ENCODE data around the gene ITGA1.
"Not testable (repeated sequence)": the region's sequence is repeated elsewhere in the genome, so short reads cannot be mapped to it uniquely, and the experiment has no call there.

Gene ITGA1

DNA sequence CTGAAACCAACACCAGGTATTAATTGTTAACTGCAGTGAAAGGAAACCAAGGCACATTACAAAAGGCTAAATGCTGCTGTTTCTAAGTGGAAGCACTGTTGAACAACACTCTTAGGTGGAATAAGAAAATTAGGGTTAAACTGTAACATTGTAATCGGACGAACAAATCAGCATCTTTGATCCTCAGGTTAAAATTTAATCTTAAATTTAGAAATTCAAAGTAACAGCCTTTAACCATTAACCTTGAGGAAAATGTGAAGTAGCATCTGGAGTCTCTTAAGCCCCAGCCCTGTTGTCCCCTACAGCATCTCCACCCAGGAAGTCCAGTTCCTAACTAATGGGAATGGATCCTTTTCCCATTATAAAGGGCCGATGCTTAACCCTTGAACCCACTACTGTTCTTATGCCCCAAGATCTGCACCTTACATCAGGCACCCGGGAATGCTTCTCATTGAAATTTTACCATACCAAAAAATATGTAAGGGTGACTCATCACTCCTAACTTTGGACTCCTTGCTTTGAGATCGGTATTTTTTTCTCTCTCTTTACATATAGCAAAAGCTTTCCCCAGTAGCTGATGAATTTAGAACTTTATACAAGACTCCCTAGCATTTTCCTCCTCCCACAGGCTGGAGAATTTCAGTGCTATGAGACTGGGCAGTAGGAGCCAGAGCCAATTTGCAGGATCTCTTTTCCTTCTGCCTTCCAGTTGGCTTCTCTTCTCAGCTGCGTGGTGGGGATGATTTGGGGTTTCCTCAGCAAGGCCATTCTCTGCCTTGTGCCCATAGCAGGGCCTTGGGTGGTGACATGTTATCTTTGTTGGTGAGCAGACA lies 169.4 kb downstream of the ITGA1 start:
- DNase-seq (ENCODE audit: low spot score) = no peak

DNA sequence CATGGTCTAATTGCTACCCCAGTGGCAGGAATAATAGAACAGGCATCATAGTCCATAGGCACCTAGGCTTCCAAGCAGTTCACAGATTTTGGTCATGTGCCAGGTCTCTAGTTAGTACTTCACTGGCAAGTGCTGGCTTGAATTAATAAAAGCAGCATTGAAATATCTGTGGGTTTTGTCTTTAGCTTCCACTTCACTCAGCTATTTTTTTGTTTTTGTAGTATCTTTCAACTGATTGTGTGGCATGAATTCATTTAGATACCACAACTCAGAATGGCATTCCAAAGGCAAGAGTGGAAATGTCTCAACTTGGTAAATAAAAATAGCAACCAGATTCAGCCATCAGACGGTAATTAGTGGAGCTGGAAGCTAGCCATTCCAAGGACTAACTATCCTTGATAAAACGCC lies 173.6 kb downstream of the ITGA1 start:
- DNase-seq (ENCODE audit: low spot score) = no peak

DNA sequence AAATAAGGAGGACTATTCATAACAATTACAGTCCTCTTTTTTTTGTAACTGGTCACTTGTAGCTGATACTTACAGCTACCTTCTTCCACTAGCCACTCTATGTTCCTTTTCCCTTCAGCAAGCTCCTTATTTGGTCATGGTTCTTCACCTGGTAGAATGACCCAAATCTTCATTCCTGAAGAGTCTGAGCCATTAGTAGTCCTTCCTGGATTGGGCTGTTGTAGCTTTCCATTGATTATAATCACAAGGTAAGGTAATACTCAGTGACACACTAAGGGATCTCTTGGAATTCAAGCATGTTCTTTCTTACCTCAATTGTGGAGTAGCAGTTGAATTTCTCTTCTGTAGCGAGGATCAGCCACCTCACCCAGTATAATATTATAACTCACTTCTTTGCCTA lies 175.9 kb downstream of the ITGA1 start:
- DNase-seq (ENCODE audit: low spot score) = no peak

DNA sequence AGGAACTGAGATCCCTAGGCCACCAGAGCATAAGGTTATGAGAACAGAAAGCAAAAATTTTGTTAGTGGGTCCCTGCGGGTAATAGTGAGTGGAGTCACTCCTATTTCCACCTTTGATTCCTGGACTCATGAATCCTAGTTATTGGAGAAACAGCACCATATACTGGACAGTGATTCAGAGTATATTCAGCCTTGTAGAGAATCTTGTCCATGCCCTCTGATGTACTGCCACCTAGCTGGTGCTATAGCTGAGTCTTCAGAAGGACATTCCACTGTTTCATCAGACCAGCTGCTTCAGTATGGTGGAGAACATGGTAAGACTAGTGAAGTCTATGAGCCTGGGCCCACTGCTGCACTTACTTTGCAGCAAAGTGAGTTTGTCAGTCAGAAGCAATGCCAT lies 176.4 kb downstream of the ITGA1 start:
- DNase-seq (ENCODE audit: low spot score) = no peak

DNA sequence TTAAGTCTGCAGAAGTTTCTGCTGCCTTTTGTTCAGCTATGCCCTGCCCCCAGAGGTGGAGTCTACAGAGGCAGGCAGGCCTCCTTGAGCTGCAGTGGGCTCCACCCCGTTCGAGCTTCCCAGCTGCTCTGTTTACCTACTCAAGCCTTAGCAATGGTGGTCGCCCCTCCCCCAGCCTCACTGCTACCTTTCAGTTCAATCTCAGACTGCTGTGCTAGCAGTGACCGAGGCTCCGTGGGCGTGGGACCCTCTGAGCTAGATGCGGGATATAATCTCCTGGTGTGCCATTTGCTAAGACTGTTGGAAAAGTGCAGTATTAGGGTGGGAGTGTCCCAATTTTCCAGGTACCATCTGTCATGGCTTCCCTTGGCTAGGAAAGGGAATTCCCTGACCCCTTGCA lies 188.4 kb downstream of the ITGA1 start:
- DNase-seq (ENCODE audit: low spot score) = not testable (repeated sequence)

DNA sequence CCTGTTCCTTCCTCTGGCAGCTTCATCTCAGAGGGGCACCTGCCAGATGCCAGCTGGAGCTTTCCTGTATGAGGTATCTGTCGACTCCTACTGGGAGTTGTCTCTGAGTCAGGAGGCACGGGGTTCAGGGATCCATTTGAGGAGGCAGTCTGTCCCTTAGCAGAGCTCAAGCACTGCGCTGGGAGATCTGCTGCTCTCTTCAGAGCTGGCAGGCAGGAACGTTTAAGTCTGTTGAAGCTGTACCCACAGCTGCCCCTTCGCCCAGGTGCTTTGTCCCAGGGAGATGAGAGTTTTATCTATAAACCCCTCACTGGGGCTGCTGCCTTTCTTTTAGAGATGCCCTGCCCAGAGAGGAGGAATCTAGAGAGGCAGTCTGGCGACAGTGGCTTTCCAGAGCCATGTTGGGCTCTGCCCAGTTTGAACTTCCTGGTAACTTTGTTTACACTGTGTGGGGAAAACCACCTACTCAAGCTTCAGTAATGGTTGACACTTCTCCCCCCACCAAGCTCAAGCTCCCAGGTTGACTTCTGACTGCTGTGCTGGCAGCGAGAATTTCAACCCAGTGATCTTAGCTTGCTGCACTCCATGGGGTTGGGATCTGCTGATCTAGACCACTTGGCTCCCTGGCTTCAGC lies 189.7 kb downstream of the ITGA1 start:
- DNase-seq (ENCODE audit: low spot score) = no peak

DNA sequence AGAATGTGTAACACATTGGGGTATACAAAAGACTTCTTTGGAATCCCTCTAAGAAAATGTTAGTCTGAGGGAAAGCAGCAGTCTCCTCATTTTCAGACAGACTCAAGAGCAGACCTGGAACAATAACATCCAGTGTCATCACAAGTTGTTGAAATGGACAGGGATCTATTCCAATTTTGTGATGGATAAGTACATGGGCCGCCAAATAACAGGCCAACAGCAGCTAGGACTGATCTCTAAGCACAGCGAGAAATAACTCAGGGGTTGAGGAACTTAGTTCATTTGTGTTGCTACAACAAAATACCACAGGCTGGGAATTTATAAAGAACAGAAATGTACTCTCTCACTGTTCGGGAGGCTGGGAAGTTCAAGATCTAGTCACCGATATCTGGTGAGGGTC lies 193.8 kb downstream of the ITGA1 start:
- DNase-seq (ENCODE audit: low spot score) = no peak

DNA sequence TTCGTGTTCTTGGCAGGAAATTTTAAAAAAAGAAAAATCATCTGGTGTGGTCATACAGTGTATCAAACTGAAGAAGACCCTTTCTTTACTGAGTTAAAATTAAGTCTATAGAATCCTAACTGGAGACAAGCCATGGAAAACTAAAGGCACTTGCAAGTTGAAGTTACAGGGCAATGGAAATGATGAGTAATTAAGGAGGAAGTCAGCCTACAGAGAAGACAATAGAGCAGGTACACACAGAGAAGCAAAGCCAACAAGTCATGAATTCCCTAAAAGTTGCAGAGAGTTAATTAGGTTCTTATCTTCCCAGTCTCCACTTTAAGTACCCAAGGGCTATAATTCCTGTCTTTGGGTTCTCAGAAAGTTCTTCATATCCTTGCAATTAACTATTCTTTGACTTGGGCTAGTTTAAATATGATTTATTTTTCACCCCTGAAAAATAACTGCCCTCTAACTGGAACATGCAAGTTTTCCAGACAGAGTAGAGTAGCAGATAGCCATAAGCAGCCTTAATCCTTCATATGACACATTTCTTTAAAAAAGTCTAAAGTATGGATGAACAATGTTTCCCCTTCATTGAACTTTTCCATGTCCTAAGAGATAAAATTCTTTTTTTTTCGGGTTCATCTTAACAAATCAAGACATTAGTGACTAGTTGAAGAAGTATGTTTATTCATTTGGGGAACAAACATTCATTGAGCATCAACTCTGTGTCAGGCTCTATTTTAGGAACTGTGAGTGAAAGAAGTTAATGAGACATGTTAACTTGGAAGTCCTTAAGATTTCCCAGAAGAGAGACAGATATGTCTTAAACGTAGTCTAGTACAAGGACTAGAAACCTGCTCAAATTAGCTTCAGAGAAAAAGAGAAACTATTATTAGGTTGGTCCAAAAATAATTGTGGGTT lies 196.3 kb downstream of the ITGA1 start:
- DNase-seq (ENCODE audit: low spot score) = no peak

DNA sequence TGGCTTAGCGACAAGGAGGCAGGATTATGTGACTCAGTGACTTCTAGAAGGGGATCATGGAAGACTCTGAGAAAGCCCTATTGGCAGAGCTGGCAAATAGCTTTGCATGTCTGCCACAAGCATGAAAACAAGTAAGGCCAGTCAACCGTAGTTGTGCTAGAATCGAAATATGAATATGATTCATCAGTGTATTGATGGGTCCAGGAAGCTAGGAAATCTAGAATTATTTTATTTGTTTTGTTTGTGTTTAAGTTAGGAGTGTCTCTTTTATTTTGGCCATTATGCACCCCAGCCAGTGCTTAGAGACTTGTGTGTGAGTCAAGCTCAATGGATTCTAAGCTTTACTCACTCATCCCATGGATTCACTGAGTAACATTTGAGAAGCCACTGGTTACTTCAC lies 197.6 kb downstream of the ITGA1 start:
- no peak for DNase-seq (ENCODE audit: low spot score)

DNA sequence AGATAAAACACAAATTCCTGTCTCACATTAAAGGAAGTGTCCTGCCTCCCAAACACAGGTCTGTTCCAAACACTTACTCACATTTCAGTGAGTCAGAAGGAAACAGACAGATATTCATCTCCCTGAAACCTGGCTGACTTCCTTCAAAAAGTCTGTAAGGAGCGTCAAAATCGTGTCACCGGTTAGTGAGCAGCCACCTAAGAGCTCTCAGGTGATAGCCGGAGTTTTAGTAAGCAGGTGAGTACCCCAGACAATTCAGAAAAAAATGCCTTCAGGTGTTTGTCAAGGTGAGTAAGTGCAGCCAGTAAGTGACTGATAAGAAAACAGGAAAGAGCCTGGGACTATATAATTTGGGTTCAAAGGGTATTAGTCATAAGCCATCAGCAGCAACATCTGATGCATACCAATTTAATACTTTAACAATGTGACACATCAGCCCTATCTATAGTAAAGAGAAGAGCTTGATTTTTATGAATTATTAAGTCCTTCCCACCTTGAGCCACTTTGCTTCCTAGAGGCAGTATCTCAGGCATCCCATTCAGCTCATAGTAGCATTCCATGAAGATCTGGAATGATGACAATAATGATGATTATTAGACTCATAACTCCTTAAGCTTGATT lies 200.1 kb downstream of the ITGA1 start:
- DNase-seq (ENCODE audit: low spot score) = no peak

DNA sequence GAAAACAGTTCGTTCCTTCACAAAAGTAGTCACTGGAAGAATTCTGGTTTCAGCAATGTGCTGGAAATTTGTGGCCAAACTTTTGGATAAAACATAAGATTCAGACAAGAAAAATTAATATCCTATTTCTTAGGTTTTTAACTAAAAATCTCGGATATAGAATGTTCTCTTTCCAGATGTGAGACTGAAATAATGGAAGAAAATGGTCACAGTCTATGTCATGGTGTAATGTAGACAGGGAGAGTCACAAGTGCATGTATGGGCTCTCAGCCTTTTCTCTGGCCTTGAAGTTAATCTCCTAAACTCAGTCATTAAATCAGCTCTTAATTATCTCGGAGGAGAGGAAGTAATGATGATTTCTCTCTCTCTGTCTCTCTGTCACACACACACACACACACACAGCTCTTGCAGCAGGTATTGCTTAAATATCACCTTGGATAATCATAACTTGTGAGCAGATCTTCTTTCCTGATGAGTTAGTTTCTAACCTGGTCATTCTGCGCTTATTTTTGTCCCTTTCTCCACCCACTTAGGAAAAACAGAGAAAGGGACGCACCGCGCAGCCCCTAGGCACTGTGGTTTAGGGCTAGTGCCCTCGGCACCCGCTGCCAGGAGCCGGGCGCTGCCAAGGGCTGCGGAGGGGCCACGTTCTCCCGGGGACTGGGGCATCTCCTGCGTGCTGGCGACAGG lies 200.8 kb downstream of the ITGA1 start:
- DNase-seq (ENCODE audit: low spot score) = no peak

DNA sequence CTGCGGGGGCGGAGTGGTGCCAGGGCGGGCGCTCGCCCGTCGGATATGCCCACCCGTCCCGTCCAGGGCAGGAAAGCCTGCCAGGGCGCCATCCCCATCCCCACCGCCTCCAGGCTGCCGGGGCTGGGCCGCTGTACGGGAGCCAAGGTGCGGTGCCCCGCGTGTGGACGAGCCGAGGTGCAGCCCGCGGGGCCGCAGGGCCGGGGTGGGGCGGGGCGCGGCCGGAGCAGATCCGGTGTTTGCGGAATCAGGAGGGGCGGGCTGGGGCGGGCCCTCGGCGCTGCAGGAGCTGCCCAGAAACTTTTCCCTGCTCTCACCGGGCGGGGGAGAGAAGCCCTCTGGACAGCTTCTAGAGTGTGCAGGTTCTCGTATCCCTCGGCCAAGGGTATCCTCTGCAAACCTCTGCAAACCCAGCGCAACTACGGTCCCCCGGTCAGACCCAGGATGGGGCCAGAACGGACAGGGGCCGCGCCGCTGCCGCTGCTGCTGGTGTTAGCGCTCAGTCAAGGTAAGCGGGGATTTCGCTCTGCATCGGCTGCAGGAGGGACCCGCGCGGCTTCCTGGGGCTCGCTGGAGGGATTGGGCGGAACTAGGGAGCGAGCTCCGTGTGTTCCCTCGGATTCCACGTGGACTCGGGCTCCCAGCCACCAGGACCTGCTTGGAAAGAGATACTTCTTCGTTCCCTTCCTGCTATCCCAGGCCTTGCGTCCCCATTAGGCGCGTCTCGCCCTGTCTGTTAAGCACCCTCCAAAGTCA lies 201.5 kb downstream of the ITGA1 start, which contains the start of gene ITGA2:
Gene ITGA2, plus strand, starts transcription at position 328 of the 756 bp plus-strand sequence. Its CDS starts 117 bp downstream, at position 445.
- no peak for DNase-seq (ENCODE audit: low spot score)

DNA sequence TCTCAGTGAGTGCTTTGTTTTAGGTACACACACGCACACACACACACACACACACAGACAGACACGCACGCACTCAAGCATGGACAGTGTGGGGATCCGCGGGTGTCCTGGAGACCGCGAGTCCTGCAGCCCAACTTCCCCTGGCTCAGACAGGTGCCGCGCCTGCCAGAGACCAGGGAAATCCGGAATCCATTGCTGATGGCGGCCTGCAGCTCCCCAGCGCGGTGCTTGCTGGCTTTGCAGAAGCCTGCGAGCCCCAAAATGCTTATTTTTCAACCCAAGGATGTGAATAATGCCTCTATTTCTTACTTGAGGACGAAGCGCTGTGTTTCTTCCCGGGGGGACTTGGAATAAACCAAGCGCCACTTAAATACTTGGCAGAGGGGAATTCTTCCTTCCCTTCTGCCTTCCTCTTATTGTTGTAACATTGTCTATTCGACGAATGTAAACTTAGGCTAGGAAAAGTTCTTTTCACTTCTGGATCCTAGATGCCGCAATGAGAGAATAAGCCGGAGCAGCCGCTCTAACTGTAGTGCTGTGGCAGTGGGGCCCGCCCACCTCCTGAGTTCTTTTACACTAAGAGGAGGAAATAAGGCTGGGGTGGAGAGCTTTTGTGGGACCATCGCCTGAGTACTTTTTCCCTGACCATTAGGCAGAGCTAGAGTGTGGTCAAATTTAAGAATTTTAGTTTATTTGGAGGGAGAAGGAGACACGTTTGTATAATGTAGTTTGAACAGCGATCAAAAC lies 202.2 kb downstream of the ITGA1 start:
- no peak for DNase-seq (ENCODE audit: low spot score)

DNA sequence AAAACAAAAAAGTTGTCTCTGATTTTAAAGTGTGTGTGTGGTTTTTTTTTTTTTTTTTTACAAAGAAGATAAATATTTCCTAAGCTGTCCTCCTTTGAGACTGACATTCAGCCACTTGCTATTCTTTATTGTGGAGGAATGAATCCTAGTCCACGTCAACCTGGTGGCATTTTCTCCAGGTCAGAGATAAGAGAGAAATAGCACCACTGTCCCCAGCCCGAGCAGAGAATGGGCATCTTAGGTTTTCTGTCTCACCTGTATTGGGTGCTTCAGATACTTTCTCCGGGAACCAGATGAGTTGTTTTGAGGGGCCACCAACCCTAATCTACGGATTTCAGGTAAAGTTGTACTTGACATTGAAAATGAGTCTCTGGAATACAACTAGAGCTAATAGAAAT lies 202.8 kb downstream of the ITGA1 start:
- no peak for DNase-seq (ENCODE audit: low spot score)

DNA sequence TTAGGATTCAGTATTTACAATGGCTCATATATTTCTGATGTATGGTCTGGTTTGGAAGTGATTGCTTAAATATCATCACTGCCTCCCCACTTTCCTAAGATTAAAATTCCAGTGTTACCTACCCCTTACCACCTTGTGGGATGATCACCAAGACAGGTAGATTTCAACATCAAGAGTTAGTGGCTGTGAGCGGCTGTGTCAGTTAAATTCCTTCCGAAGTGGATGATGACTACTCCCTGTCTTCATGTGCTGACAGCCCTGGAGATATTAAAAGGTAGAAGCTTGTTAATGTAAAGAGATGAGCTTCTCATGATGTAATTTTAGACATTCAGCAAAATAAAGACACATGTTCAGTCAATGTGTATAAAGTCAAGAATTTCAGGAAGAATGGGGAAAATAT lies 205.7 kb downstream of the ITGA1 start:
- DNase-seq (ENCODE audit: low spot score) = no peak

DNA sequence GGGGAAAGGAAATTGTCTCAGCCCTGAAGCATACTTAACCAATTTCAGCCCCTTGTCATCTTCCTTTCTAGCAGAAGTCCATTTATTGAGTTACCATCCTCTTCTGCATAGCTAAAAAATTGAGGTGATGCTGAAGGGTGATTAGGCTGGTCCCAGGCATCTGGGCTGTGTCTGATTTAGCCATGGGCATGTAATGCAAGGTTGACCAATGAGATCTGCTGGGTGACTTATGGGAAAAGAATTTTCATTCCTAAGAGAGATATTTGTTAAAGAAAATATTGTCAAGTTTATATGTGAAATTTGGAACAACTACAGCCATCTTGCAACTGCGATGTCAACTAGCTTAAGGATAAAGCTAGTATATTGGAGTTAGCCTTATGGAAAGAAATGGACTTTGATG lies 206.6 kb downstream of the ITGA1 start:
- no peak for DNase-seq (ENCODE audit: low spot score)

DNA sequence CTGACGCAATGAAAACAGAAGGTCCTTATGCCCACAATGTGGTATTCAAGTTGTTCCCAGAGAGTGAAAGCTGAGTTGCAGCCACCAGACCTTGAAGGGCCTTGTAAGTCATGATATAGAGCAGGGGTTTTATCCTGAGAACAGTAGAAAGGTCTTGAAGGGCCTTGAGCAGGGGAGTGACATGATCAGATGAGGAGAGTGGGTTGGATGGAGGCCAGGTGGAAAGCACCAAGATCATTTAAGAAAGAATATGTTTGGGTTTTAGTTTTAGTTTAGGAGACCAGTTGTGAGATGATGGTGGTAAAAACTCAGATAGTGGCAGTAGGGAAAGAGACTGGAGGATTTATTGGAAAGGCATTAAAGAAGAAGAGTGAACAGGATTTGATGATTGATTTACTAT lies 207.4 kb downstream of the ITGA1 start:
- DNase-seq (ENCODE audit: low spot score) = no peak

DNA sequence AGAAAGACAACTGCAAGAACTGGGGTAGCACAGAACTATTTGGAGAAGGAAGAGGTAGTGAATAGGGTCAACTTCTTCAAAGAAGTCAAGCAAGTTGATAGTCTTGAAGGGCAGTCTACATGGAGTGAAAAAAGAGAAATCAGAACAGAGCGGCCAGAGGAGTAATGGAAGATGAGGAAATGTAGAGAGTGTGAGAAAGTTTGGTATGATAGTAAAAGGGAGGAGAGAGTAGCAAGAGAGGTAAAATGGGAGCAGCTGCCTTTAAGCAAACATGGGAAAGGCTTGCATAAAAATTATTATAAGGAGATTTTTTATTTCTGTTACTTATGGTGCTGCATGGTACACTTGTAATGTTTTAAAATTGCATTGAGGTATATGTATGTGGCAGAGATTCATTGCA lies 208.2 kb downstream of the ITGA1 start:
- no peak for DNase-seq (ENCODE audit: low spot score)

DNA sequence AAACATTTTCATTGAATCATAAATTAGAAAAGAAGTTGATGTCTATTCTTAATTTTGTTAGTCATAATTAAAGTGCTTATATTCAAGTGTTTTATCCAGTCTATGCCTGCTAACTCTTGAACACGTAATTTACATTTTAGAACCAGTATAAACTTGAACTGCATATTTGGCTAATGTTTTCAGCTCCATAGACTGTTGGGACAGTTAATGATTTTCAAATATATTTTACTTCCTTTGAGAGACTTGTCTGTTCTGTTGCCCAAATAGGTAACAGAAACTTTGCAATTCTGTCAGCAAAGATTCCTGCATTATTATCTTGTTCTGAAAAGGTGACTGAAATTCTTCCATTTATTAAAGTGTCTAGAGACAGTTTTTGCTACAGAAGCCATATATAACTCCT lies 209.3 kb downstream of the ITGA1 start:
- no peak for DNase-seq (ENCODE audit: low spot score)

DNA sequence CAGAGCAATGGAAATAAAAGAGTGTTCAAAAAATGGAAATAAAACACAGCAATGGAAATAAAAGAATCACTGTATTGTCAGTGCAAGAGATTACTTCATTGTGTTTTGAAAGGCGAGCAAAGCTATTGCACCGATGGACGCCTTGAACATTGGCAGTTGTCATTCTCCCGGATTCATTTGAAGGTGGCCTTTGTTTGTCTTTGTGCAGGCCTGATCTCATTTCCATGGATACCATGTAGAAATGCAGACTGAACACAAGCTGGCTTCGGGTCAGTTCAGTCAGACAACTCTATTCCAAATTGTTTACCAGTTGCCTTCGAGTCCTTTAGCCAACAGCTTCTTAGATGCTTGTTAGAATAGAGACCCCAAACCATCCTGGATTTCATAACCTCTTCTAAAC lies 209.7 kb downstream of the ITGA1 start:
- no peak for DNase-seq (ENCODE audit: low spot score)

All from hematopoietic multipotent progenitor cell treated with erythropoietin and hydrocortisone succinate and interleukin-3 and kit ligand, for 15 days (in vitro differentiated cells).